Ovary (tissue), 3 donors: ENCODE data around the gene SNX32.

Experiments used
- CTCF ChIP-seq, 3 donors: fragments of 450-650 bp in 2 of 3; fragments of 200-600 bp in 1 of 3; IDR thresholded peaks; one replicate each; pipeline versions ENCODE4 v1.5.1 to v1.8.0; 2016 to 2022; ENCODE audit warnings: antibody characterized with exemption in 3 of 3, mild to moderate bottlenecking in 1 of 3
- EP300 ChIP-seq: sonication (generic); formaldehyde crosslinking; IDR thresholded peaks from one replicate; pipeline ENCODE4 v1.6.1; 2017; ENCODE audit warnings: antibody characterized with exemption
- POLR2A ChIP-seq: fragments of 450-650 bp; IDR thresholded peaks from one replicate; pipeline ENCODE4 v1.6.1; 2017; ENCODE audit warnings: antibody characterized with exemption, mild to moderate bottlenecking, moderate library complexity
- donor health status: DM: no; HTN: no; CAD: no.

- TF ChIP-seq CTCF (IDR thresholded peaks at IDR 0.05) (no peak), EP300 (no peak), POLR2A (no peak)
Observed at GRCh38 chr11:65801153-65801987, 32.4 kb upstream of the SNX32 start.
